HEK293T (cell line): ENCODE measurements around the gene MRGPRG.

ENCODE experiments used
- CTCF ChIA-PET: fragments of 350-600 bp; formaldehyde crosslinking; extraction: SDS; loops from one replicate; lab custom pipeline; 2021; ENCODE audit warnings: antibody characterized with exemption, inconsistent platforms; lab: Yijun Ruan, JAX
- POLR2A ChIA-PET: fragments of 350-600 bp; formaldehyde crosslinking; extraction: SDS; loops from one replicate; lab custom pipeline; 2020; ENCODE audit warnings: antibody characterized with exemption, inconsistent platforms; lab: Yijun Ruan, JAX
- DNase-seq: peaks from one replicate; pipeline ENCODE4 v3.0.0; 2012; ENCODE audit warnings: mixed read lengths; ENCODE audit errors: extremely low spot score
- ARNT ChIP-seq: fragments of 450-650 bp; IDR thresholded peaks from 2 replicates; pipeline ENCODE4 v1.6.1; 2017; ENCODE audit warnings: mild to moderate bottlenecking
- BHLHE40 ChIP-seq: fragments of 450-650 bp; IDR thresholded peaks from 2 replicates; pipeline ENCODE4 v1.6.1; 2016; ENCODE audit warnings: mild to moderate bottlenecking, moderate library complexity, borderline replicate concordance
- CTBP1 ChIP-seq: fragments of 450-650 bp; IDR thresholded peaks from 2 replicates; pipeline ENCODE4 v1.6.1; 2016; ENCODE audit warnings: borderline replicate concordance
- ELF4 ChIP-seq: fragments of 450-650 bp; IDR thresholded peaks from 2 replicates; pipeline ENCODE4 v1.6.1; 2017; ENCODE audit warnings: antibody characterized with exemption
- FOXA1 ChIP-seq: fragments of 450-650 bp; IDR thresholded peaks from 2 replicates; pipeline ENCODE4 v1.6.1; 2016; ENCODE audit warnings: mild to moderate bottlenecking
- FOXK2 ChIP-seq: fragments of 450-650 bp; IDR thresholded peaks from 2 replicates; pipeline ENCODE4 v1.6.1; 2016; ENCODE audit warnings: mild to moderate bottlenecking
- FOXM1 ChIP-seq: fragments of 450-650 bp; IDR thresholded peaks from 2 replicates; pipeline ENCODE4 v1.6.1; 2017; ENCODE audit warnings: mild to moderate bottlenecking, borderline replicate concordance
- HDGF ChIP-seq: fragments of 450-650 bp; IDR thresholded peaks from 2 replicates; pipeline ENCODE4 v1.6.1; 2017; ENCODE audit warnings: antibody characterized with exemption, borderline replicate concordance
- L3MBTL2 ChIP-seq: fragments of 450-650 bp; conservative IDR thresholded peaks from 2 replicates; pipeline ENCODE4 v1.6.1; 2016; ENCODE audit warnings: mild to moderate bottlenecking
- LEF1 ChIP-seq: fragments of 450-650 bp; IDR thresholded peaks from 2 replicates; pipeline ENCODE4 v1.6.1; 2017; ENCODE audit warnings: mild to moderate bottlenecking, borderline replicate concordance
- NFRKB ChIP-seq: fragments of 450-650 bp; IDR thresholded peaks from 2 replicates; pipeline ENCODE4 v1.6.1; 2016; ENCODE audit warnings: mild to moderate bottlenecking, moderate library complexity
- PKNOX1 ChIP-seq: fragments of 450-650 bp; IDR thresholded peaks from 2 replicates; pipeline ENCODE4 v1.6.1; 2016
- SP1 ChIP-seq: fragments of 450-650 bp; IDR thresholded peaks from 2 replicates; pipeline ENCODE4 v1.6.1; 2017
- SUZ12 ChIP-seq: fragments of 450-650 bp; IDR thresholded peaks from 2 replicates; pipeline ENCODE4 v1.6.1; 2016; ENCODE audit warnings: mild to moderate bottlenecking
- TARDBP ChIP-seq: fragments of 450-650 bp; IDR thresholded peaks from 2 replicates; pipeline ENCODE4 v1.6.1; 2016
- ZNF384 ChIP-seq: fragments of 450-650 bp; IDR thresholded peaks from 2 replicates; pipeline ENCODE4 v1.6.1; 2016

Gene MRGPRG

GRCh38 chr11:3183523-3183922 is 35.1 kb downstream of the MRGPRG start:
- CTCF ChIA-PET = no interaction called here
- DNase-seq = no peak
- no peak for TF ChIP-seq TARDBP
- TF ChIP-seq PKNOX1 = no peak
- TF ChIP-seq BHLHE40 = no peak
- no peak for TF ChIP-seq FOXM1
- TF ChIP-seq L3MBTL2 = no peak
- TF ChIP-seq NFRKB = no peak
- TF ChIP-seq CTBP1 = no peak
- no peak for TF ChIP-seq SUZ12
- no peak for TF ChIP-seq ZNF384
- no peak for TF ChIP-seq LEF1
- TF ChIP-seq ARNT = no peak
- TF ChIP-seq FOXA1 = no peak
- no peak for TF ChIP-seq FOXK2
- no peak for TF ChIP-seq HDGF
- no peak for TF ChIP-seq SP1
- POLR2A ChIA-PET = no interaction called here

GRCh38 chr11:3182462-3182852 is 36.2 kb downstream of the MRGPRG start:
- DNase-seq = no peak
- CTCF ChIA-PET = interaction anchor here (0.6 kb wide), 1 partner anchor 8 kb away, joined by 3 read pairs; no protein-coding TSS in a partner anchor
- POLR2A ChIA-PET = no interaction called here
- no peak for TF ChIP-seq ZNF384
- TF ChIP-seq BHLHE40 = no peak
- TF ChIP-seq CTBP1 = no peak
- no peak for TF ChIP-seq FOXK2
- TF ChIP-seq HDGF = no peak
- TF ChIP-seq L3MBTL2 = no peak
- TF ChIP-seq TARDBP = no peak
- no peak for TF ChIP-seq PKNOX1
- no peak for TF ChIP-seq NFRKB
- no peak for TF ChIP-seq SP1
- no peak for TF ChIP-seq FOXM1
- TF ChIP-seq SUZ12 = no peak
- TF ChIP-seq ELF4 = no peak
- TF ChIP-seq FOXA1 = no peak
- TF ChIP-seq ARNT = no peak

GRCh38 chr11:3181725-3182461 is 36.7 kb downstream of the MRGPRG start:
- TF ChIP-seq PKNOX1 (0 out of 2 replicates have a peak, but pooled peaks have one; percentile 16), L3MBTL2 (no peak)
- no peak for DNase-seq
- POLR2A ChIA-PET = no interaction called here
- CTCF ChIA-PET = no interaction called here

- POLR2A ChIA-PET = no interaction called here
- TF ChIP-seq BHLHE40 (no peak), SUZ12 (no peak), ZNF384 (no peak), CTBP1 (no peak), PKNOX1 (no peak), ARNT (no peak), FOXK2 (no peak), FOXM1 (no peak), LEF1 (no peak), NFRKB (no peak), FOXA1 (no peak), L3MBTL2 (no peak), ELF4 (no peak), HDGF (no peak), TARDBP (no peak), SP1 (no peak)
- CTCF ChIA-PET = no interaction called here
- DNase-seq = no peak
Observed at GRCh38 chr11:3180869-3181268, 37.7 kb downstream of the MRGPRG start.

GRCh38 chr11:3178349-3178748 is 40.3 kb downstream of the MRGPRG start:
- no peak for DNase-seq
- POLR2A ChIA-PET = no interaction called here
- CTCF ChIA-PET = no interaction called here
- TF ChIP-seq ZNF384 = no peak
- no peak for TF ChIP-seq NFRKB
- no peak for TF ChIP-seq ELF4
- no peak for TF ChIP-seq TARDBP
- no peak for TF ChIP-seq CTBP1
- no peak for TF ChIP-seq FOXM1
- TF ChIP-seq SP1 = no peak
- TF ChIP-seq HDGF = no peak
- TF ChIP-seq SUZ12 = no peak
- no peak for TF ChIP-seq LEF1
- TF ChIP-seq FOXA1 = no peak
- TF ChIP-seq BHLHE40 = no peak
- TF ChIP-seq FOXK2 = no peak
- no peak for TF ChIP-seq ARNT
- no peak for TF ChIP-seq PKNOX1
- TF ChIP-seq L3MBTL2 = no peak
